ENCODE measurements around the gene TMEM181. TPM values are rescaled to one million over a fixed set of nuclear protein-coding genes. Genes with fewer than 3 reads are reported as not detected.

Gene TMEM181
- total and polyA plus RNA-seq, 2 experiments from 2014 or later, result 20.0 to 46.9 TPM

GRCh38 chr6:158565482-158566040 lies 5.7 kb downstream of the TMEM181 start:
- H3K4me1 ChIP-seq (ENCODE audit: insufficient read depth), result peaks cover 21% of the 10 kb centered on the region
- 88% methylated on average over 11 of the region's 14 CpGs for WGBS (ENCODE audit: low lambda C conversion rate, missing lambda C conversion rate)
- H3K27ac ChIP-seq, result no peak overlapping the region

GRCh38 chr6:158566207-158566818 lies 6.4 kb downstream of the TMEM181 start:
- H3K4me1 ChIP-seq (ENCODE audit: insufficient read depth), result peaks cover 14% of the 10 kb centered on the region
- H3K9me3 ChIP-seq (ENCODE audit: low read depth), result no peaks in the 10 kb centered on the region
- H3K4me3 ChIP-seq, result no peak overlapping the region
- no peaks in the 10 kb centered on the region for H3K9me2 ChIP-seq (replicated peaks; ENCODE audit: insufficient read depth)
- H3K27me3 ChIP-seq, result no peaks in the 10 kb centered on the region
- TF ChIP-seq EZH2 (IDR thresholded peaks at IDR 0.05; ENCODE audit: borderline replicate concordance), result no peak
- TF ChIP-seq EZH2phosphoT487 (IDR thresholded peaks at IDR 0.05; ENCODE audit: low read depth, severe bottlenecking, unreplicated experiment), result no peak
- TF ChIP-seq CTCF (IDR thresholded peaks at IDR 0.05; ENCODE audit: poor library complexity), result no peak
- no peak overlapping the region for H3K4me2 ChIP-seq
- no peak overlapping the region for H3K27ac ChIP-seq
- no peak overlapping the region for H2AFZ ChIP-seq
- H3K36me3 ChIP-seq (replicated peaks; ENCODE audit: insufficient read depth, low read depth), result no peaks in the 10 kb centered on the region
- 95% methylated on average over 9 of the region's 9 CpGs for WGBS (ENCODE audit: low lambda C conversion rate, missing lambda C conversion rate)
- DNase-seq (ENCODE audit: low spot score), result no peak
- peaks cover 95% of the 10 kb centered on the region for H3K79me2 ChIP-seq
- peaks cover 51% of the 10 kb centered on the region for H4K20me1 ChIP-seq (ENCODE audit: insufficient read depth, poor library complexity, severe bottlenecking)

More at GRCh38 chr6:158565482-158566040, 5.7 kb downstream of the TMEM181 start:
- Histone ChIP-seq H3K27me3 (no peaks in the 10 kb centered on the region), H4K20me1 (ENCODE audit: insufficient read depth, poor library complexity, severe bottlenecking) (peaks cover 55% of the 10 kb centered on the region), H3K4me3 (no peak overlapping the region), H3K9me3 (ENCODE audit: low read depth) (no peaks in the 10 kb centered on the region), H3K36me3 (replicated peaks; ENCODE audit: insufficient read depth, low read depth) (no peaks in the 10 kb centered on the region), H2AFZ (no peak overlapping the region), H3K79me2 (peaks cover 97% of the 10 kb centered on the region), H3K9me2 (replicated peaks; ENCODE audit: insufficient read depth) (no peaks in the 10 kb centered on the region), H3K4me2 (no peak overlapping the region)
- no peak for TF ChIP-seq EZH2phosphoT487 (IDR thresholded peaks at IDR 0.05; ENCODE audit: low read depth, severe bottlenecking, unreplicated experiment)
- no peak for TF ChIP-seq CTCF (IDR thresholded peaks at IDR 0.05; ENCODE audit: poor library complexity)
- TF ChIP-seq EZH2 (IDR thresholded peaks at IDR 0.05; ENCODE audit: borderline replicate concordance), result no peak
- no peak for DNase-seq (ENCODE audit: low spot score)

GRCh38 chr6:158567152-158567551 lies 7.3 kb downstream of the TMEM181 start:
- no peak overlapping the region for H3K27ac ChIP-seq
- no peak overlapping the region for H3K4me2 ChIP-seq
- no peaks in the 10 kb centered on the region for H3K9me2 ChIP-seq (replicated peaks; ENCODE audit: insufficient read depth)
- peaks cover 45% of the 10 kb centered on the region for H4K20me1 ChIP-seq (ENCODE audit: insufficient read depth, poor library complexity, severe bottlenecking)
- H3K36me3 ChIP-seq (replicated peaks; ENCODE audit: insufficient read depth, low read depth), result no peaks in the 10 kb centered on the region
- H3K79me2 ChIP-seq, result peaks cover 86% of the 10 kb centered on the region
- H3K4me3 ChIP-seq, result no peak overlapping the region
- no peak for DNase-seq (ENCODE audit: low spot score)
- H3K4me1 ChIP-seq (ENCODE audit: insufficient read depth), result peaks cover 7% of the 10 kb centered on the region
- no peaks in the 10 kb centered on the region for H3K9me3 ChIP-seq (ENCODE audit: low read depth)
- no peak overlapping the region for H2AFZ ChIP-seq
- 90% methylated on average over 10 of the region's 10 CpGs for WGBS (ENCODE audit: low lambda C conversion rate, missing lambda C conversion rate)
- no peaks in the 10 kb centered on the region for H3K27me3 ChIP-seq
- TF ChIP-seq EZH2phosphoT487 (IDR thresholded peaks at IDR 0.05; ENCODE audit: low read depth, severe bottlenecking, unreplicated experiment) (no peak), CTCF (IDR thresholded peaks at IDR 0.05; ENCODE audit: poor library complexity) (no peak), EZH2 (IDR thresholded peaks at IDR 0.05; ENCODE audit: borderline replicate concordance) (no peak)
